HG03280 (cell line): ENCODE results near the gene COPG1.
A peak's percentile ranks its signal among the peaks of the same experiment; 100 is the strongest.
"Not testable (repeated sequence)": the region's sequence is repeated elsewhere in the genome, so short reads cannot be mapped to it uniquely, and the experiment has no call there.

Experiments
- ATAC-seq: cut with Tn5 transposase; IDR thresholded peaks from one replicate; pipeline ENCODE4 v1.9.1; 2021; ENCODE audit warnings: mild to moderate bottlenecking, moderate library complexity; ENCODE audit not compliant: unreplicated experiment

COPG1 gene

DNA sequence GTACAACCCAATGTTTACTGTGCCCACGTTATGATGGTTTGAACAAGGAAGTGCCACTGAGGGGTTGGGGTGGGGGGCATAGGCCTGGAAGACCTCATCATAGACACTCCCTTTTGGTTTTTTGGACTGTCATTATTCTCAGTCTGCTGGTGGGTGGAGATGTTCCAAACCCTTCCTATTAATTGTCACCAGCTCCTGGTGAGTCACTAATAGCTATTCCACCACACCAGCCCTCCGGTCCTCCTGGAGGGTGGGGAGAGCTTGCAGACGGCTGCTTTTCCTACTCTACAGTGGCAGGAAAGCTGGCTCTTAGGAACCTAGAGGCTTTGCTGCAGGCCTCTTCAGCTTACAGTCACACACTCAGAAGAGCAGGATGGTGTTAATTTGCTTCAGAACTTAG lies 9.0 kb upstream of the COPG1 start:
- no peak for ATAC-seq

DNA sequence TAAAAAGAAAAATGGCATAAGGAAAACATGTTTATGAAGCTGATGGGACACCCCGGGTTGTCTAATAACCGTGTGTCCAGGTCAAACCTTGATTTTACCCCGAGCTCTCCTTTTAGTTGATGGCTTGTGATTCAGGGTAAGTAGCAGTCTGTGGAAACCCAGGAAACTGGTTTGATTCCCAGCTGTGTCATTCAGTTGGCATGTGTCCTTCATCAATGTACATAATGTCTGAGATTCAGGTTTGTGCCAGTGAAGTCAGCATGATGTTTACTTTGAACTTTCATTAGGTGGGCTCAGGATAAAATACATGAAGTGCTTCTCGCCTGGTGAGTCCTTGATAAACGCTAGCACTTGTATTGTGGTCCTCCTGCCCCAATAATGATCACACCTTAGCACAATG lies 4.3 kb upstream of the COPG1 start:
- ATAC-seq, result no peak

DNA sequence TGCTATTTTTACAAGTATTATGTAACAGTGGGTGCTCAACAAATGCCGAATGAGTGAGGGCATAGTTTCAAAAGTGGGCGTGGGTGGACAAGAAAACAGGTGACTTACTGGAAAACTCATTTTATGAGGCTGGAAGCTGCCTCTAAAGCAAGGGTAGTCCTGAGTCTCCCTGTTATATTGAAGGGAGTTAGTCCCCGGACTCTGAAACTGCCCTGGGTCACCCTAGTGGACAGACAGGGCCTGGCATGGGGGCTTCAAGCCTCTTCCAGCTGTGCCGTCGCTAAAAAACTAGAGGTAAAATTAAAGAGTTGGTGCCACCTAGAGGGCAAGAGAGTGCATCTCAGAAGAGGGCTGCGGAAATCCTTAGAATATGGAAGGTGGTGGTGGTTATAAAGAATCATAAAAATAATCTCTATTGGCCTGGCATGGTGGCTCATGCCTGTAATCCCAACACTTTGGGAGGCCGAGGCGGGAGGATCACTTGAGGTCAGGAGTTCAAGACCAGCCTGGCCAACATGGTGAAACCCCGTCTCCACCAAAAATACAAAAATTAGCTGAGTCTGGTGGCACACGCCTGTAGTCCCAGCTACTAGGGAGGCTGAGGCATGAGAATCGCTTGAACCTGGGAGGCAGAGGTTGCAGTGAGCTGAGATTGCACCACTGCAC lies 3.6 kb upstream of the COPG1 start:
- peak; percentile 45 for ATAC-seq

DNA sequence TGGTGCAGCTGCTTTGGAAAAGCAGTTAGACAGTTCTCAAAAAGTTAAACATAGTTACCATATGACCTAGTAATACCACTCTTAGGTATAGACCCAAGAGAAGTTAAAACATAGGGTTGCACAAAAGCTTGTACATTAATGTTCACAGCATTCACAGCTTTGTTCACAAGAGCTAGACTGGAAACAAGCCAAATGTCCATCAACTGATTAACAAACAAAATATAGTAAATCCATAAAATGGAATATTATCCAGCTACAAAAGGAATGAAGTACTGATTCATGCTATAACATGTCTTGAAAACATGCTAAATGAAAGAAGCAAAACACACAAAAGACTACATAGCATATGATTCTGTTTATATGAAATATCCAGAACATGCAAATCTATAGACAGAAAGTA lies 2.8 kb upstream of the COPG1 start:
- ATAC-seq, result no peak

DNA sequence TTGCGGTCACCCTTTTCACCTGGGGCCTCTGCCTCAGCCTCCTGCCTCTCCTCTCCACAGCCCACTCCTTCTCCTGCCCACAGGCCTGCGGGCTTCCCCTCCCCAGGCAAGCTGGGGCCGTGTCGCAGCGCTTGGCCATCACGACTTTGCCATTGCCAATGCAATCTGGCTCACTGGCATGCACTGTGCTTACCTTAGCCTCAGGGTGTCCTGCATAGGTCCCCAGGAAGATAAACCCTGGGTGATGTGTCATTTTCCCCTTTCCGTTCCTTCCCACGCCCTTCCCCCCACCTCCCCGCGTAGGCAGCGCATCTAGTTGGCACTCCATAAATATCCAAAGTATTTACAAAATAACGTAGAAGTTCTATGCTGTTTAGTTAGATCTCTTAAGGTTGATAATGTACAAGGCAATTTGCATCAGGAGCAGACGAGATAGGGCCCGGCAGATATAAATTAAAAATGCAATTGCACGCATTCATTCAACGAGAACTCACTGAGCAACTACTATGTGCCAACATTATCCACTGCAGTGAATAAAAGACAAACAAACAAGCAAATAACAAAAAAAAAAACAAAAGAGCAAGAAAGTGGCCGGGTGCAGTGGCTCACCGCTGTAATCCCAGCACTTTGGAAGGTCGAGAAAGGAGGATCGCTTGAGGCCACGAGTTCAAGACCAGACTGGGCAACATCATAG lies 973 bp upstream of the COPG1 start:
- ATAC-seq, result no peak

DNA sequence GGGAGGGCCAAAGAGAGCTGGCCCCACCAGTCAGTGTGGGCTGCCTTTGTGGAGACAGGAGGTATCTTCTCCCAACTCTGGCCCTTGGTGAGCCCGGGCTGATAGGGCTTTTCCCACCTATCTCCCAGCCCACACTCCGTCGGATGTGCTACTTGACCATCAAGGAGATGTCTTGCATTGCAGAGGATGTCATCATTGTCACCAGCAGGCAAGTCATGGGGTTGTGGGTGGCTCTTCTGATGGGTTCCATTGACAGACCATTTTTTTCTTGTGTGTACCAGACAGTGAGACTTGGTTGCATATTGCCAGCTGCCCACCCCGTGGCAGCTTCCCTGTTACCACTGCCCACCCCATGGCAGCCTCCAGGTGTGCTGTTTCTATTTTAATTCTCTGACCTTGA lies 3.3 kb downstream of the COPG1 start:
- no peak for ATAC-seq

DNA sequence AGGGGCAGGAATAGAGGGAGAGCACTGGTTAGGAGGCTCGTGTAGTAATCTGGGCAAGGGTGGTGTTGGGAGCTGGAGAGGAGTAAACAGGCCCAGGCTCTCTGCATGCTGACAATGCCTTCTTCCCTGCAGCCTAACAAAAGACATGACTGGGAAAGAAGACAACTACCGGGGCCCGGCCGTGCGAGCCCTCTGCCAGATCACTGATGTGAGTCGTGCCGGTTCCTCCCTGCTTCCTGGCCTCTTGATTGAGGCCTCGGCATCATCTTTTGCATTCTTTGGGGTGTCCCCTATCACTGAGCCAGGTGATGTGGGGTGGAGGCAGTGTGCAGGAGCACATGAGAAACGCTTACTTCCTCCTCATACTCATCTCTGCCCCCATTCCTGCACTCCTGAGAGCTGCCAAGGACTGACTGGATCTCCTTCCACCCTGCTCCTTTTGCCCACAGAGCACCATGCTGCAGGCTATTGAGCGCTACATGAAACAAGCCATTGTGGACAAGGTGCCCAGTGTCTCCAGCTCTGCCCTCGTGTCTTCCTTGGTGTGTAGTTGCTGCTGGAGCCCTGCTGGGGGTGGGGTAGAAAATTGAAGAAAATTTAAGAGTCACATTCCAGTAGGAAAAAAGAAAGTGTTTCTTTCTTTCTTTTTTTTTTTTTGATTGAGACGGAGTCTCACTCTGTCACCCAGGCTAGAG lies 5.3 kb downstream of the COPG1 start:
- no peak for ATAC-seq

DNA sequence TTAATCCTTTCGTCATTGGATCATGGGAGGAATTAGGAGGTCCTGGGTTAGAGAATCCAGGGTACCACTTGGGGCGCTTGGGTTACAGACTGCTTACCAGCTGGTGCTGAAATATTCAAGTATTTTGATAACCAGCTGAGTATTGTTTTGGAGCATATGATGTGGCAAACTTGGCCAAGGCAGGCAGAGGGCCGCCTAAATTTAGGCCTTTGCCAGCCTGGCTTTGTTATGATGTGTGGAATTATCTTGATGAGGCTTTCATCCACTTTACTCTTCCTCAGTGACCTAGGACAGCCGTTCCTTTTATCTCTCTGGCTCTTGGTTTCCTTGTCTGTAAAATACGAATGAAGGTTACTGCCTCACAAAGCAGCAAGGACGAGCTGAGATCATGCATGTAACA lies 6.9 kb downstream of the COPG1 start:
- no peak for ATAC-seq

DNA sequence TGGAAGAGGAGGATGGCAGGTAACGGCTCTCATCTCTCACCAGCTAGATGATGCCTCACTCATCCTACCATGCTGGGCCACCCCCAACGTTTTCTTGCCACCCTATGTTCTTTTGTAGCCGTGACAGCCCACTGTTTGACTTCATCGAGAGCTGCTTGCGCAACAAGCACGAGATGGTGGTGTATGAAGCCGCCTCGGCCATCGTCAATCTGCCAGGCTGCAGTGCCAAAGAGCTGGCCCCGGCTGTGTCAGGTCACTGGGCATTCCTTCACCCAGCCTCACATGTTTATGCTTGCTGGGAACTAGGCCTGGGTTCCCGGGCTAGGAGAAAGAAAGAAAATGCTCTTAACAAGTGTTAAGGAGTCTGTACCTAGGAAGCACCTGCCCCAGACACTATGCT lies 8.2 kb downstream of the COPG1 start:
- no peak for ATAC-seq

DNA sequence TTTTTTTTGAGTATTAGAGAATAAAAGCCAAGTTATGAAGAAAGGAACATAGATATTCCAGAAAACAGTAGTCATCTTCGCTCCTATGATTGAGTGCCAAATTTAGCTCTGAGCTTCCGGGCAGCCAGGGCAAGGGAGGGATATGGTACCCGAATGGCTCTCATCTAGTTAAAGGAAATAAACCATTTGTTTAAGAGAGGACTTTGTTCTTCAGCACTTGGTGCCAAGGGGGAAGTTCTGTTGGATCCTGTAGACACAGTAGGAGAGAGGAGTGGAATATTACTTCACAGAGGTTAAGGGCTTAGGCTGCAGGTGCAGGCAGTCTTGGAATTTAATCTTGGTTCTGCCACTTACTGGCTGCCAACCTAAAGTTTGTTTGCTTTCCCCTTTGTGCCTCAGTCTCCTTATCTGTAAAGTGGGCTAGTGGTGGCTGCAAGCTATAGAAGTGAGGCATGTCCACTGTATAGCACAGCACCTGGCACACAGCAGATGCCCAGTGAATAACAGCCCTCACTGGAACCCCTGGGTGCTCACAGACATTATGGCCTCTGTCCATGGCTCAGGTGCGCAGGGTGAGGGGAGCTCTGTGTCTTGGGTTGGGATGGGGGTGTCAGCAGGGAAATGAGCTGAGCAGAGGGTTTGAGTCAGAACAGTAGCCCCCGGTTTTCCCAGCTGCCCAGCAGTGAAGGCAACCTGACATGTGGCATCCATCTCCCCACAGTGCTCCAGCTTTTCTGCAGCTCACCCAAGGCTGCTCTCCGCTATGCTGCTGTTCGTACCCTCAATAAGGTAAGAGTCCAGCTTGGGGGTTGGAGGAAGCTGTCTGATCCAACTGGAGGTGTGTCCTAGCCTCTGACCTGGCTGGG lies 10.4 kb downstream of the COPG1 start:
- ATAC-seq, result no peak

DNA sequence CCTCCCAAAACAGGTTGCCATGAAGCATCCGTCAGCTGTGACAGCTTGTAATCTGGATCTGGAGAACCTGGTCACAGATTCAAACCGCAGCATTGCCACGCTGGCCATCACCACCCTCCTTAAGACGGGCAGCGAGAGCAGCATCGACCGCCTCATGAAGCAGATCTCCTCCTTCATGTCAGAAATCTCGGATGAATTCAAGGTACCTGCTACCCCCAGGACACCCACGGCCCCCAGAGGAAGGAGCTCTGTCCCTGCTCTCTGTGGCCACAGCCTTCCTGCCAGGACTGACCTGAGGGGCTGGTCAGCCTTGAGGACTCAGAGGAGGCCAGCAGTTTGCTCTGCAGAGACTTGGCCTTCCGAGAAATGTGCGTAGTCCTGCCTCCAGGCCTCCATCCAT lies 11.2 kb downstream of the COPG1 start:
- no peak for ATAC-seq

DNA sequence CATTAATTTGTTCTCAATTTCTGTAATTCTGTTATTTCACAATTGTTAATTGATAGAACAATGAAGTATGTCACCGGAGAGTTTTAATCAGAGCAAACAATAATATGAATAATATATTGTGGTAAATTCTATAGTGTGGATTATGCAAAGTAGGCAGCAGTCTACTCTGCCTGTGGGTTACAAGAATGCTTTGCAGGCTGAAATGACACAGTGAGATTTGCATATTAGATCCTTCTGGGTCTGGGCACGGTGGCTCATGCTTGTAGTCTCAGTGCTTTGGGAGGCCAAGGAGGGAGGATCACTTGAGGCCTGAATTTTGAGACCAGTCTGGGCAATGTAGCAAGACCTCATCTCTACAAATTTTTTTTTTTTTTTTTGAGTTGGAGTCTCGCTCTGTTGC lies 12.5 kb downstream of the COPG1 start:
- no peak for ATAC-seq

DNA sequence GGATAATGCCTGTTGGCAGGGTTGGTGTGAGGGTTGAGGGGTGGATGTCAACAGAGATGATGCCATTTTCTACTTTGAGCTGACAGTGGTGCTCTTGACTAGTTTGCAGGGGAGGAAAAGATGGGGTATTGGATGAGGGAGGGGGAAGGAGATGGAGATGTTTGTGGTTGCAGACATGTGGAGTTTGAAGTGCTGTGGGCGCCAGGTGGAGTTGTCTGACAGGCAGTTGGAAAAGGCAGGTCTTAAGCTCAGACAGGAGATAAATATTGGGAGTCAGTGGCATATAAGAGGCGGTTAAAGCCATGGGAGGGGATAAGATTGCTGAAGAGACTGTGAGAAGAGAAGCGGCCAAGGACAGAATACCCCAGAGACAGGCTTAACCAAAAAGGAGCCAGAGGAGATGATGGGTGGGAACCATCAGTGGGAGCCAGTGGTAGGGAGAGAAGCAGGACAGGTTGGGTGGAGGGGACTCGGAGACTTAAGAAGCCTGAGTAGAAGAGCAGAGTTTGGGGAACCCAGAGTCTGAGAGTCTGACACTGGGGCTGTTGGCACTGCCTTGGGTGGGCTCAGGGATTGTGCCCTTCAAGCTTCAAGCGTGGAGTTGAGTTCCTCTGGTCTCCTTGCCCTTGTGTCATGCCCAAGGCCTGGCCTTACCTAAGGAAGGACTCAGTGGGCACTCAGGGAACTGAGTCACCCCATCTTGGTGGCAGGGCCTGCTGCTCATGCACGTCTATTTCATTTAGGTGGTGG lies 13.9 kb downstream of the COPG1 start:
- no peak for ATAC-seq

DNA sequence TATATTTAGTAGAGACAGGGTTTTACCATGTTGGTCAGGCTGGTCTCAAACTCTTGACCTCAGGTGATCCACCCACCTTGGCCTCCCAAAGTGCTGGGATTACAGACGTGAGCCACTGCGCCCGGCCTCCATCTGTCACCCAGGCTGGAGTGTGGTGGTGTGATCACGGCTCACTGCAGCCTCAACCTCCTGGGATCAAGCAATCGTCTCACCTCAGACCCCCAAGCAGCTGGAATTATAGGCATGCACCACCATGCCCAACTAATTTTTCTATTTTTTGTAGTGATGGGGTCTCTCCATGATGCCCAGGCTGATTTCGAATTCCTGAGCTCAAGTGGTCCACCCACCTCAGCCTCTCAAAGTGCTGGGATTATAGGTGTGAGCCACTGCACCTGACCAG lies 15.6 kb downstream of the COPG1 start:
- ATAC-seq, result not testable (repeated sequence)

DNA sequence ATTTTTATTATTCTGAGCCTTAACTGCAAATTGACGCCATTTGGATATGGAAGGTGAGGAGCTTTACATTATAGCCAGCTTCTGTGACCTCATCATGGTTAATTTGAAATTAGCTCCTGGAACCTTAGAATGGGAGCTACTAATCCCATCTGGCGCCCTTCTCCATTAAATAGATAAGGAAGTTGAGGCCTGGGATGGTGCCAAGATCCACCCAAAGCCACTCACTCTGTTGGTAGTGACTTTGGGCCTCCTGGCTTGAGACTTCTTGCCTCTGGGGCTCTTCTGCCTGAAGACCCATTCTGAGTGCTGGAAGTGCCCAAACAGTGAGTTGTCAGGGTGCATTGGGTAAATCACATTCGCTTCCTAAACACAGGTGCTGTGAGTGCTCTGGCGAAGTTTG lies 17.2 kb downstream of the COPG1 start:
- ATAC-seq, result no peak

DNA sequence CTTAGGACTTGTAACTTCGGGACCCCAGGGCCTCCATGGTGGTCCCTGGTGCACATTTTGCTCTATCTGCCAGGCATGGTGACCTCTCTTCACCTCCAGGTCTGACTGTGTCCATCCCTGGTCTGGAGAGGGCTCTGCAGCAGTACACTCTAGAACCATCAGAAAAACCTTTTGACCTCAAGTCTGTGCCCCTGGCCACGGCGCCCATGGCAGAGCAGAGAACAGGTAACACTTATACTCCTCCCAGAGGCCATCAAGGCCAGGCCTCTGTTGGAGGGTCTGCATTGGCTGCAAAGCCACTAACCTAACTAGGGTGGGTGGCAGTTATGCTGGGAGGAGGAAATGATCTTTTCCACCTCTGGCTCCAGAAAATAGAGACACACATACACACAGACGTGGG lies 19.0 kb downstream of the COPG1 start:
- no peak for ATAC-seq

DNA sequence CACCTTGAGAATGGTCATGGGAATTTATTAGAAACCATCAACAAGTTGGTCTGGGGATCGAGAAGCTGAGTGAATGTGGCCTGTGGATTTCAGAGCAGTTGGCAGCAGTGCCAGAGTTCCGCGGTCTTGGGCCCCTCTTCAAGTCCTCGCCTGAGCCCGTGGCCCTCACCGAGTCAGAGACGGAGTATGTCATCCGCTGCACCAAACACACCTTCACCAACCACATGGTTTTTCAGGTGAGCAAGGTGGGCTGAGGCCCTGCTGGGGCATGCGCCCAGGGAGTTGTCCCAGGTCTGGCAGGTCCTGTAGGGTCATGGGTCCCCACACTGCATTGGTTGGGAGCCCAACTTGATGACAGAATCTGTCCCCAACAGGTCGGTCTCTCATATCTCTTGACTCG lies 22.3 kb downstream of the COPG1 start:
- no peak for ATAC-seq

DNA sequence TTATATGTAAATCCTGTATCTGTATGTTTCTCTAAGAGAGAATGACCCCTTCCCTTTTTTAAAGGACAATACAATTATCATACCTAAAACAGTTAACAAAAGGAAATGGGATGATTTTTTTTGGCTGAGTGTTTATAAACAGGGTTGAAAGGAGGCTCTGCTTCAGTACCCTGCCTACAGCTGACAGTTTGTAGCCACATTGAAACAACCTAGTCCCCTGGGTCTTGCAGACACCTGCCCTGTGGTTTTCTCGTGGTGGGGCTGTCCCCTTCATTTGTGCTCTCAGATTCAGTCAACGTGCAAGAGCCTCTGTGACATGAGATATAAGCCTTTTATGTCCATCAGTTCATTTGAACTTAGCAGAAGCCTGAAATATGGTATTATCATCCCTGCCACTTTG lies 27.0 kb downstream of the COPG1 start:
- ATAC-seq, result peak; percentile 78

DNA sequence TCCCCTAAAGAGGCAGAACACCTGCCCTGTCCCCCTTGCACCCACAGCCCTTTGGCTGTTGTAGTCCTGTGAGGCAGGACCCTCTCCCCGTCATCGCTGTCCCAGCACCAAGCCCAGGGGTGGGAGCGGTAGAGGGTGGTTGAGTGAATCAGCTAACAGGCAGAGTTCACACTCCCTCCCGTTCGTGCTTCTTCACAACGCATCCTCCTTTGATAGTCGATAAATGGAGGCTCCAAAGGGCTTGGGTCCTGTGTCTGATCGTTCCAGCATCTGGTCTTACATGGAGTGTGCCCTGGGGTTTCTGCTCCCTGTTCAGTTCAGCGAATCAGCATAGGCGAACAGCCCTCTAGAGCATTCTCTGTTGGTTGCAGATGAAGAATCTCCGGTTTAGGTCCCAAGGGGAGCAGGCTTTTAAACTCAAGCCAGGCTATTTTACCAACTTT lies 28.4 kb downstream of the COPG1 start:
- no peak for ATAC-seq

DNA sequence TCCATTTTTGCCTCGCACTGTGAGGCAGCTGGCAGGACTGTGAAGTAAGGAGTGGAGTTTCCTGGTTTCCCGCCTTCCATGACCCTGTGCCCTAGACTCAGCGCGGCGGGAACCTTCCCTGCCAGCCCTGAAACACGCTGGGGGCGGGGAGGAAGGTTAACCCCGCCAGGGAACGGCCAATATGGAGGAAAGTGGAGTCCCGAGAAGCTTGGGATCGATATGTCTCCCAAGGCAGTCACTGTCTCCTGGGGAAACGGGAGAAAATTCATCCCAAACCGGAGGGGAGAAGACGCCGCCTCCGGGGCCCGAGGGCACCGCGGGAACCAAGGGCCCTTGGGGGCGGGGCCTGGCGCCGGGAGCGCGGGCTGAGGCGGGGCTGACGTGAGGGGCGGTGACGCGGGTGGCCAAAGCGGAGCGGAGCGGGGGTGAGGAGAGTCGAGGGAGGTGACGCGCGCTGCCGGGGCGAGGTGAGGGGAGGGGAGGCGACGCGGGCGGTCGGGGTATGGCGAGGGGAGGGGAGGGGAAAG lies 29.1 kb downstream of the COPG1 start, which contains the start of gene HMCES:
Gene HMCES, plus strand, starts transcription at position 432 of the 527 bp plus-strand sequence. CDS start 863 bp downstream, outside the sequence.
- peak; percentile 50 for ATAC-seq
